ENCODE data around the gene FEM1B.

FEM1B gene

GRCh38 chr15:68313501-68314410 is 36.2 kb downstream of the FEM1B start:
- Histone ChIP-seq H3K4me1 (ENCODE audit: control insufficient read depth in 2 of 2, insufficient read depth in 2 of 2, low read length in 2 of 2) (peaks cover 0 to 2% of the 10 kb centered on the region in 2 donors), H3K36me3 (ENCODE audit: control insufficient read depth in 2 of 2, insufficient read depth in 2 of 2, low read length in 2 of 2) (no peaks in the 10 kb centered on the region), H3K27ac (ENCODE audit: low read depth in 2 of 2, low read length in 2 of 2) (no peak overlapping the region), H3K9me3 (ENCODE audit: control insufficient read depth in 2 of 2, low read length in 2 of 2) (no peaks in the 10 kb centered on the region), H3K9ac (ENCODE audit: low read depth in 1 of 2, low read length in 2 of 2) (no peak overlapping the region), H3K4me3 (ENCODE audit: low read length in 2 of 2) (no peak overlapping the region), H3K27me3 (ENCODE audit: control insufficient read depth in 2 of 2, insufficient read depth in 2 of 2, low read length in 2 of 2) (no peaks in the 10 kb centered on the region)

GRCh38 chr15:68314563-68314962 is 37.0 kb downstream of the FEM1B start:
- no peak overlapping the region for H3K4me3 ChIP-seq (ENCODE audit: low read length in 2 of 2)
- no peaks in the 10 kb centered on the region for H3K27me3 ChIP-seq (ENCODE audit: control insufficient read depth in 2 of 2, insufficient read depth in 2 of 2, low read length in 2 of 2)
- H3K9me3 ChIP-seq (ENCODE audit: control insufficient read depth in 2 of 2, low read length in 2 of 2), result no peaks in the 10 kb centered on the region
- no peak overlapping the region for H3K9ac ChIP-seq (ENCODE audit: low read depth in 1 of 2, low read length in 2 of 2)
- H3K27ac ChIP-seq (ENCODE audit: low read depth in 2 of 2, low read length in 2 of 2), result no peak overlapping the region
- H3K36me3 ChIP-seq (ENCODE audit: control insufficient read depth in 2 of 2, insufficient read depth in 2 of 2, low read length in 2 of 2), result no peaks in the 10 kb centered on the region
- peaks cover 0 to 2% of the 10 kb centered on the region in 2 donors for H3K4me1 ChIP-seq (ENCODE audit: control insufficient read depth in 2 of 2, insufficient read depth in 2 of 2, low read length in 2 of 2)

DNA sequence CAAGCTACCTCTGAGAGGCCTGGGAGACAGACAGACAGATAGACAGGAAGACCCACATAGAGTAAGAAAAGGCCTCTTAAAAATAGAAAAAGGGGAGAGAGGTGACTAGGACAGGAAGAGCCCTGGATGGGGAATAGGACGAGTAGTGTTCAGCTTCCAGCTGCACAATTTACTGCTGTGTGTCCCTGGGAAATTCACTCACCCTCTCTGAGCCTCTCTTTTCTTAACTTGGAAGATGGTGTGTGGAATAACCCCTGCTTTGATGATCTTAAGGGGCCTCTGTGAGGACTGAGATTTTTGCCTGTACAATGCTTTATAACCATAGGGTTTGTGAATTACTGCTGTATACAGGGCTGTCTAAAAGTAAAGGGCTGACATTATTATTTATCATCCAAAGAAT is 37.5 kb downstream of the FEM1B start:
- H3K36me3 ChIP-seq (ENCODE audit: control insufficient read depth in 2 of 2, insufficient read depth in 2 of 2, low read length in 2 of 2), result no peaks in the 10 kb centered on the region
- H3K27ac ChIP-seq (ENCODE audit: low read depth in 2 of 2, low read length in 2 of 2), result no peak overlapping the region
- H3K4me3 ChIP-seq (ENCODE audit: low read length in 2 of 2), result no peak overlapping the region
- no peaks in the 10 kb centered on the region for H3K27me3 ChIP-seq (ENCODE audit: control insufficient read depth in 2 of 2, insufficient read depth in 2 of 2, low read length in 2 of 2)
- no peaks in the 10 kb centered on the region for H3K9me3 ChIP-seq (ENCODE audit: control insufficient read depth in 2 of 2, low read length in 2 of 2)
- H3K4me1 ChIP-seq (ENCODE audit: control insufficient read depth in 2 of 2, insufficient read depth in 2 of 2, low read length in 2 of 2), result peaks cover 0 to 2% of the 10 kb centered on the region in 2 donors
- no peak overlapping the region for H3K9ac ChIP-seq (ENCODE audit: low read depth in 1 of 2, low read length in 2 of 2)

DNA sequence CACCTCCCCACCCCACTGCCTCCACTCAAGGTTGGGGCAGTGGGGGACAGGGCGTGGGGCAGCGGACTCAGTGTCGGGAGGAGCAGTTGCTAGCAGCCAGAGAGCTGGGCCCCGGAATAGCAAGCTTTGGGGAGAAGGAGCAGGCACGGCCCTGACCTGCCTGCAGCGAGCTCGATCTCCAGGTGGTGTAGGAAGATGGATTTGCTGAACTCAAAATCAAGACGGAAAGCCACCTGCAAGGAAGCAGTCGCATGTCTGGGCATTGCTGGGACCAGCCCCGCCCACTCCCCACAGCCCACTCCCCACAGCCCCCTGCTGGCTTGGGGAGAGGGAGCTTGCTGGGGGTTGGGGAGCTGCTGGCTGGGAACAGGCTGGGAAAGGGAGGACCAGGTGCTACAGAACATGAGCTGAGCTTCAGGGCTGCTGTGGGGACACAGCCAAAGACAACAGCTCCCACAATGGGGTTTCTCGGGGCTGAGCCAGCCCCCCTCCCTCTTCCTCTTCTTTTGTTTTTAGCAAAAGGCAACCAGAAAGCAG is 38.0 kb downstream of the FEM1B start:
- Histone ChIP-seq H3K27ac (ENCODE audit: low read depth in 2 of 2, low read length in 2 of 2) (no peak overlapping the region), H3K4me1 (ENCODE audit: control insufficient read depth in 2 of 2, insufficient read depth in 2 of 2, low read length in 2 of 2) (no peaks in the 10 kb centered on the region), H3K9ac (ENCODE audit: low read depth in 1 of 2, low read length in 2 of 2) (no peak overlapping the region), H3K9me3 (ENCODE audit: control insufficient read depth in 2 of 2, low read length in 2 of 2) (no peaks in the 10 kb centered on the region), H3K27me3 (ENCODE audit: control insufficient read depth in 2 of 2, insufficient read depth in 2 of 2, low read length in 2 of 2) (no peaks in the 10 kb centered on the region), H3K36me3 (ENCODE audit: control insufficient read depth in 2 of 2, insufficient read depth in 2 of 2, low read length in 2 of 2) (no peaks in the 10 kb centered on the region), H3K4me3 (ENCODE audit: low read length in 2 of 2) (no peak overlapping the region)

GRCh38 chr15:68316061-68316804 is 38.7 kb downstream of the FEM1B start:
- Histone ChIP-seq H3K36me3 (ENCODE audit: control insufficient read depth in 2 of 2, insufficient read depth in 2 of 2, low read length in 2 of 2) (no peaks in the 10 kb centered on the region), H3K9ac (ENCODE audit: low read depth in 1 of 2, low read length in 2 of 2) (no peak overlapping the region), H3K9me3 (ENCODE audit: control insufficient read depth in 2 of 2, low read length in 2 of 2) (no peaks in the 10 kb centered on the region), H3K4me3 (ENCODE audit: low read length in 2 of 2) (no peak overlapping the region), H3K27ac (ENCODE audit: low read depth in 2 of 2, low read length in 2 of 2) (no peak overlapping the region), H3K4me1 (ENCODE audit: control insufficient read depth in 2 of 2, insufficient read depth in 2 of 2, low read length in 2 of 2) (no peaks in the 10 kb centered on the region), H3K27me3 (ENCODE audit: control insufficient read depth in 2 of 2, insufficient read depth in 2 of 2, low read length in 2 of 2) (no peaks in the 10 kb centered on the region)

DNA sequence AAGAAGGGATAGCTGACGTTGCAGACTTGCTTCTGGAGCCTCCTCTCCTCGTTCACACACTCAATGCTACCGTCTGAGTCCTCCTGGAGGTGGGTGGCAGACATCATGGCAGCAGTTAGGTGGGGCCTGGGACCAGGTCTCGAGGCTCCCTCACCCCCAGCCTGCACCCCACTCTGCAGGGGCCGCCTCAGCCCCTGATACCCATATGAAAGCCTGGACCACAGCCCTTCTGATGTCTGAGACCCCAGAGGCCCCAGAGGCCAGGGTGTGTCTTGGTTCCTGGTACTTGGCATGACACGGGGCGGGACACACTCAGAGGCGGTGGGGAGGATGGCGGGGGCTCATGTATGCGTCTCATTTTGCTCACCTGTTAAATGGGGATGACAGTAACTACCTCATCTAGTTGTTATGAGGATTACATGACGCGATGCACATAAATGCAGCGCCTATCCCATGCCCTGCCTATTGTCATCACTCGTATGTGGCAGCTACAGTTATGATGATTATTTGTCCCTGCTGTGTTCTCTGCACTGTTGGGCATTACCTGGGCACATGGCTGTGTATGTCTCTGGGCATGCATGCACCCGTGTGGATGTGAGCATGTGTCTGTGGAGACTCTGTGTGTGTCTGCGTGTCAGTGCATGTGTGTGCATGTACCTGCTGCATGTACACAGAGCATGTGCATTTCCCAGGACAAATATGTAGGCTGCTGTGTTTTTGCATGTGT is 39.9 kb downstream of the FEM1B start:
- no peaks in the 10 kb centered on the region for H3K9me3 ChIP-seq (ENCODE audit: control insufficient read depth in 2 of 2, low read length in 2 of 2)
- H3K4me1 ChIP-seq (ENCODE audit: control insufficient read depth in 2 of 2, insufficient read depth in 2 of 2, low read length in 2 of 2), result no peaks in the 10 kb centered on the region
- H3K27me3 ChIP-seq (ENCODE audit: control insufficient read depth in 2 of 2, insufficient read depth in 2 of 2, low read length in 2 of 2), result no peaks in the 10 kb centered on the region
- no peak overlapping the region for H3K4me3 ChIP-seq (ENCODE audit: low read length in 2 of 2)
- H3K27ac ChIP-seq (ENCODE audit: low read depth in 2 of 2, low read length in 2 of 2), result no peak overlapping the region
- H3K36me3 ChIP-seq (ENCODE audit: control insufficient read depth in 2 of 2, insufficient read depth in 2 of 2, low read length in 2 of 2), result no peaks in the 10 kb centered on the region
- H3K9ac ChIP-seq (ENCODE audit: low read depth in 1 of 2, low read length in 2 of 2), result no peak overlapping the region

- H3K36me3 ChIP-seq (ENCODE audit: control insufficient read depth in 2 of 2, insufficient read depth in 2 of 2, low read length in 2 of 2), result no peaks in the 10 kb centered on the region
These were observed 40.7 kb downstream of the FEM1B start for GRCh38 chr15:68318008-68318835.

DNA sequence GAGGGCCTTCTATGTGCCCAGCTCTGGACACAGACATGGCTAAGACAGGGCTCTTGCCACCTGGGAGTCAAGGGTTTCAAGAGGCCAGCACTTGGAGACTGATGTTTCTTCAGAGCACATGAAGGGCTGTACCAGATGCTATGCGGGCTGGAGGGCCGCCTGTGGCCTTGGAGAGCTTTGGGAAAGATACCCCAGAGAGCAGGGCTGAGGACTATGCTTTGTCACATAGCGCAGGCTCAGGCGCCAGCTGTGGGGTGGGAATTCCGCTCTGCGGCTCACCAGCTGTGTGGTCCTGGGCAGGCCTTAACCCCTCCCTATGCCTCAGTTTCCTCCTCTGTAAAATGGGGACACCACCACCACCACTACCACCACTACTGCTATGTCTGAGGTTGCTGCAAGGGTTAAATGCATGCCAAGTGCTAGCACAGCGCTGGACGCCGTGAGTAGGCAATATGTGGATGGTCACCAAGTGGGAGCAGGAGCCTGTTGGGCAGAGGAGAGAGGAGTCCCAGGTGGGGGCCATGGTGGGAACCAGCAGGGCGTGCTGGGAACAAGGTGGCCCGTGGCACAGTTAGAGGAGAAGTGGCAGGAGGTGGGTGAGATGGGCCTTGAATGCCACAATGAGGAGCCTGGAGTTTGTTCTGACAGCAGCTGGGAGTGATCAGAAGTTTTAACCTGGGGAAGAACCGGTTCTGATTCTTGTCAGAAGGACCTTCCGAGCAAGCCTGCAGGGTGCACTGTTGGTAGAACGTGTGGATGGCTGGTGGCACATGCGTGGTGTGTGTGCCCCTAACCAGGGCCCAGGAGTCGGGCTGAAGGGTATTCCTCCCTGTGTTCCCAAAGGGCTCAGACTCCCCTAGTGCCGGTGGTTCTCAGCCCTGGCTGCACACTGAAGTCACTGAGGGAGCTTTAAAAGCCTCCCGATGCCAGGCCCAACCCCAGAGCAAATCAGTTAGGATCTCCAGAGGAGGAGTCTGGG is 41.7 kb downstream of the FEM1B start:
- H3K27me3 ChIP-seq (ENCODE audit: control insufficient read depth in 2 of 2, insufficient read depth in 2 of 2, low read length in 2 of 2), result no peaks in the 10 kb centered on the region
- H3K27ac ChIP-seq (ENCODE audit: low read depth in 2 of 2, low read length in 2 of 2), result no peak overlapping the region
- H3K36me3 ChIP-seq (ENCODE audit: control insufficient read depth in 2 of 2, insufficient read depth in 2 of 2, low read length in 2 of 2), result no peaks in the 10 kb centered on the region
- H3K9ac ChIP-seq (ENCODE audit: low read depth in 1 of 2, low read length in 2 of 2), result no peak overlapping the region
- no peak overlapping the region for H3K4me3 ChIP-seq (ENCODE audit: low read length in 2 of 2)
- no peaks in the 10 kb centered on the region for H3K4me1 ChIP-seq (ENCODE audit: control insufficient read depth in 2 of 2, insufficient read depth in 2 of 2, low read length in 2 of 2)
- H3K9me3 ChIP-seq (ENCODE audit: control insufficient read depth in 2 of 2, low read length in 2 of 2), result no peaks in the 10 kb centered on the region

More at GRCh38 chr15:68318008-68318835, 40.7 kb downstream of the FEM1B start:
- Histone ChIP-seq H3K27me3 (ENCODE audit: control insufficient read depth in 2 of 2, insufficient read depth in 2 of 2, low read length in 2 of 2) (no peaks in the 10 kb centered on the region), H3K9ac (ENCODE audit: low read depth in 1 of 2, low read length in 2 of 2) (no peak overlapping the region), H3K4me1 (ENCODE audit: control insufficient read depth in 2 of 2, insufficient read depth in 2 of 2, low read length in 2 of 2) (no peaks in the 10 kb centered on the region), H3K4me3 (ENCODE audit: low read length in 2 of 2) (no peak overlapping the region), H3K27ac (ENCODE audit: low read depth in 2 of 2, low read length in 2 of 2) (no peak overlapping the region), H3K9me3 (ENCODE audit: control insufficient read depth in 2 of 2, low read length in 2 of 2) (no peaks in the 10 kb centered on the region)

Data from mucosa of rectum (tissue), 2 donors.